ENCODE data around the gene AFDN.
A peak's percentile ranks its signal among the peaks of the same experiment; 100 is the strongest.

Gene AFDN

DNA sequence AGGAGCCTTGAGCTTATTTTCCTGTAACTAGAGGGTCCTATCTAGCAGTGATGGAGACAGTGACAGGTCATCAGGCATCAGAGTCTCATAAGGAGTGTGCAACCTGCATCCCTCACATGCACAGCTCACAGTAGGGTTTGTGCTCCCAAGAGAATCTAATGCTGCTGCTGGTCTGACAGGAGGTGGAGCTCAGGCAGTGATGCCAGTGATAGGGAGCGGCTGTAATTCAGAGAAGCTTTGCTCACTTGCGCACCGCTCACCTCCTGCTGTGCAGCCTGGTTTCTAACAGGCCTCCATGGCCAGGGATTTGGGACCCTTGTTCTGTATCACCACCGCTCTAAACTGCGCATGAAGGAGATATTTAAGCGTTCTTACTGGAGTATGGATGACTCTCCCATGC, 176.1 kb downstream of the AFDN start:
- no peak overlapping the region for H3K4me3 ChIP-seq (replicated peaks; ENCODE audit: low read depth, low read length)
- TF ChIP-seq, protein P1, sequence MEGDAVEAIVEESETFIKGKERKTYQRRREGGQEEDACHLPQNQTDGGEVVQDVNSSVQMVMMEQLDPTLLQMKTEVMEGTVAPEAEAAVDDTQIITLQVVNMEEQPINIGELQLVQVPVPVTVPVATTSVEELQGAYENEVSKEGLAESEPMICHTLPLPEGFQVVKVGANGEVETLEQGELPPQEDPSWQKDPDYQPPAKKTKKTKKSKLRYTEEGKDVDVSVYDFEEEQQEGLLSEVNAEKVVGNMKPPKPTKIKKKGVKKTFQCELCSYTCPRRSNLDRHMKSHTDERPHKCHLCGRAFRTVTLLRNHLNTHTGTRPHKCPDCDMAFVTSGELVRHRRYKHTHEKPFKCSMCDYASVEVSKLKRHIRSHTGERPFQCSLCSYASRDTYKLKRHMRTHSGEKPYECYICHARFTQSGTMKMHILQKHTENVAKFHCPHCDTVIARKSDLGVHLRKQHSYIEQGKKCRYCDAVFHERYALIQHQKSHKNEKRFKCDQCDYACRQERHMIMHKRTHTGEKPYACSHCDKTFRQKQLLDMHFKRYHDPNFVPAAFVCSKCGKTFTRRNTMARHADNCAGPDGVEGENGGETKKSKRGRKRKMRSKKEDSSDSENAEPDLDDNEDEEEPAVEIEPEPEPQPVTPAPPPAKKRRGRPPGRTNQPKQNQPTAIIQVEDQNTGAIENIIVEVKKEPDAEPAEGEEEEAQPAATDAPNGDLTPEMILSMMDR (IDR thresholded peaks at IDR 0.05; ENCODE audit: low read length, missing control alignments), result no peak
- no peak for DNase-seq (ENCODE audit: low read depth)

DNA sequence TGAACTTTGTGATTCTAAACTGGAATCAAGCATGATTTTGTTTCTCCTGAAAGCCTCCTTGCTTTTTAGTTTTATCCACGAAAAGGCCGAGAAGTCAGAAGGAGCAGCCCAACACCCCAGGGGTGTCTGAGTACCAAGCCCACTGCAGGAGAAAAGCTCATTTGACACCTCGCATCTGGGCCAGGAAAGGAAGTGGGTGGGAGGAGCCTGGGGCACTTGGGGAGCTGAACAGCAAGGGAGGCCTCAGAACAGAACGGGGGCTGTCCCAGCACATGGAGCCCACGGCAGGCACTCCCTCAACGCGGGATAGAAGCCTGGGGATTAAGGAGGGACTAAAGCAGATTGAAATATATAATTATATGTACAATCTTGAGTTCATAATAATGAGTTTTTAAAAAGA, 177.3 kb downstream of the AFDN start:
- TF ChIP-seq, protein P1 (IDR thresholded peaks at IDR 0.05; ENCODE audit: low read length, missing control alignments), result no peak
- H3K4me3 ChIP-seq (replicated peaks; ENCODE audit: low read depth, low read length), result no peak overlapping the region
- DNase-seq (ENCODE audit: low read depth), result no peak

DNA sequence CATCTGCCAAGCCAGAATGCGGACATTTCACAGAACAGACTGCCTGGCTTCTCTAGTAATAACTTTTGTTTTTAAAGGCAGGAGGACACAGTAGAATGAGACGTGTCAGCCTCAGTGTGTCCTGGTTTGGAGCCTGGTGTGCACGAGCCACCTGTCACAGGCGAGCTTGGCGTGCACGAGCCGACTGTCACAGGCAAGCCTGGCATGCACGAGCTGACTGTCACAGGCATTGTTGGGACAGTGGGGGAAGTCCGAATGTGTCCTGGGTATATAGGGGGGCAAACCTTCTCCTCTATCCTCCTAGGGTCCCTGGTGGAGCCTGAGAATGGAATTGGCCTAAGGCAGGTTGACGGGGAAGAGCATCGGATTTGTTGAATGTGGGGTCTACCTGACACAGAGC, 178.2 kb downstream of the AFDN start:
- TF ChIP-seq, protein P1 (IDR thresholded peaks at IDR 0.05; ENCODE audit: low read length, missing control alignments), result no peak
- H3K4me3 ChIP-seq (replicated peaks; ENCODE audit: low read depth, low read length), result no peak overlapping the region
- no peak for DNase-seq (ENCODE audit: low read depth)

DNA sequence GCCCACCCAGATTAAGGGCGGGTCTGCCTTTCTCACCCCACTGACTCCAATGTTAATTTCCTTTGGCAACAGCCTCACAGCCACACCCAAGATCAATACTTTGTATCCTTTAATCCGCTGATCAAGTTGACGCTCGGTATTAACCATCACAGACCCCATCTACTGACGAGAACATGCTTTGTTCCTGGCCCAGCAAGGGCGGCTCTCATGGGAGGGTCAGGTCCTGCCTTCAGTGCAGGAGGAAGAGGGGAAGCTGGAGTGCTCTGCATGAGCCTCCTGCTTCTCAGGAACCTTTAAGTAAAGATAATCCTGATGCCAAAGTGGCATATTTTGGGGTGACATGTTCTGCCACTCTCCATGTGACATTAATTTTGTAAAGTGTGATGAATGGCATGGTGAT, 179.1 kb downstream of the AFDN start:
- no peak overlapping the region for H3K4me3 ChIP-seq (replicated peaks; ENCODE audit: low read depth, low read length)
- TF ChIP-seq, protein P1 (IDR thresholded peaks at IDR 0.05; ENCODE audit: low read length, missing control alignments), result no peak
- no peak for DNase-seq (ENCODE audit: low read depth)

DNA sequence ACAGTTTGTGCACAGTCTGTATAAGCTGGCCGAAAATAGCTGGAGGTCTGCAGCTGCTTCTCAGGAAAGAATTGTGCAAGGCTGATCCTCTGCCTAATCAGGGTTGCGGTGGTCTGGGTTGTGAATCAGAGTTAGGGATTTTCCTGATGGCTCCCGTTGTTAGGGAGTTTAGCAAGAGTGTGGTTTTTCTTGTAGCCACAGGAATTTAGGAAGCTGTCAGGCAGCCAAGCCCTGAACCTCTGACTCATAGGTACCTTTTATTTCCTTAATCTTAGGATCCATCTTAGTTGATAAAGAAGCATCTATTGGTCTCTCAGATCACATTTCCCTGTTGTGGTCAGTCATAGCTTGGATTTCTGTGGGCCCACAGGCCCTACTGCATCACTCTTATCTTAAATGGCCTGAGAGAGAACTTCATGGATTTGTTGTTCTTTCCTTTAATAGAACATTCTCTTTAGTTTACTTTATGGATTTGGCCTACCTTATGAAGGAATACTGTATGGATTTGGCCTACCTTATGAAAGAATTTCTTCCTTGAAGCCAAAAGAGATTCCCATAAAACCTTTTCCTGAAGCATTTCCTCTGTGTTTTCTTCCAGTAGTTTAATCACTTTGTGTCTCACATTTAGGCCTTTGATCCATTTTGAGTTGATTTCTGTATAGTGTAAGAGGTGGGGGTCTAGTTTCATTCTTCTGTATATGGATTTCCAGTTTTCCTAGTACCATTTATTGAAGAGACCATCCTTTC, 181.1 kb downstream of the AFDN start:
- no peak overlapping the region for H3K4me3 ChIP-seq (replicated peaks; ENCODE audit: low read depth, low read length)
- DNase-seq (ENCODE audit: low read depth), result peak; percentile 99
- TF ChIP-seq, protein P1 (IDR thresholded peaks at IDR 0.05; ENCODE audit: low read length, missing control alignments), result no peak

DNA sequence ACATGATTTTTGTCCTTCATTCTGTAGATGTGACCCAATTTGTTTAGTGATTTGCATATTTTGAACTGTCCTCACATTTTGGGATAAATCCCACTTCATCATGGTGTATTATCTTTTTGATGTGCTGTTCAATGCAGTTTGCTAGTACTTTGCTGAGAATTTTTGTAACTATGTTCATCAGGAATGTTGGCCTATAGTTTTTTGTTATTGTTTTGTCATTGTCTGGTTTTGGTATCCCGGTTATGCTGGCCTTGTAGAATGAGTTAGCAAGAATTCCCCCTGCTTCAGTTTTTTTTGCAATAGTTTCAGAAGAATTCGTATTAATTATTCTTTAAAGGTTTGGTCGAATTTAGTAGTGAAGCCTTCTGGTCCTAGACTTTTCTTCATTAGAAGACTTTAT, 182.6 kb downstream of the AFDN start:
- TF ChIP-seq, protein P1 (IDR thresholded peaks at IDR 0.05; ENCODE audit: low read length, missing control alignments), result no peak
- H3K4me3 ChIP-seq (replicated peaks; ENCODE audit: low read depth, low read length), result no peak overlapping the region
- DNase-seq (ENCODE audit: low read depth), result peak; percentile 24

DNA sequence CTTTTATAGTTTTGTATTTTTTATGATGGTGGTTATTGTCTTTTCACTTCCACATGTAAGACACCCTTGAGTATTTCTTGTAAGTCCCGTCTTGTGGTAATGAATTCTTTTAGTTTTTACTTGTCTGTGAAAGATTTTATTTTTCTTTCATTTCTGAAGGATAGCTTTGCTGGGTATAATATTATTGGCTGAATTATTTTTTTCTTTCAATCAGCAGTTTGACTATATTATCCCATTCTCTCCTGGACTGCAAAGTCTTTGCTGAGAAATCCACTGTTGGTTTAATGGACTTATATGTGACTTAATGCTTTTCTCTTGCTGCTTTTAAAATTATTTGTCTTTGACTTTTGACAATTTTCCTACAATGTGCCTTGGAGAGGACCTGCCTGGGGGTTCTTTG, 184.6 kb downstream of the AFDN start:
- TF ChIP-seq, protein P1 (IDR thresholded peaks at IDR 0.05; ENCODE audit: low read length, missing control alignments), result no peak
- H3K4me3 ChIP-seq (replicated peaks; ENCODE audit: low read depth, low read length), result no peak overlapping the region
- no peak for DNase-seq (ENCODE audit: low read depth)

Data from fibroblast of pulmonary artery (primary cell).